Activated gamma-delta T cell treated with anti-CD3 and anti-CD28 coated beads, Interleukin-2, amount 50 U/mL, for 16 hours (primary cell): Measurements from ENCODE around the gene IPO13.

ENCODE experiments used
- DNase-seq: peaks from one replicate; pipeline ENCODE4 v3.0.0-alpha.2; 2020; ENCODE audit warnings: low read depth

The IPO13 gene

DNA sequence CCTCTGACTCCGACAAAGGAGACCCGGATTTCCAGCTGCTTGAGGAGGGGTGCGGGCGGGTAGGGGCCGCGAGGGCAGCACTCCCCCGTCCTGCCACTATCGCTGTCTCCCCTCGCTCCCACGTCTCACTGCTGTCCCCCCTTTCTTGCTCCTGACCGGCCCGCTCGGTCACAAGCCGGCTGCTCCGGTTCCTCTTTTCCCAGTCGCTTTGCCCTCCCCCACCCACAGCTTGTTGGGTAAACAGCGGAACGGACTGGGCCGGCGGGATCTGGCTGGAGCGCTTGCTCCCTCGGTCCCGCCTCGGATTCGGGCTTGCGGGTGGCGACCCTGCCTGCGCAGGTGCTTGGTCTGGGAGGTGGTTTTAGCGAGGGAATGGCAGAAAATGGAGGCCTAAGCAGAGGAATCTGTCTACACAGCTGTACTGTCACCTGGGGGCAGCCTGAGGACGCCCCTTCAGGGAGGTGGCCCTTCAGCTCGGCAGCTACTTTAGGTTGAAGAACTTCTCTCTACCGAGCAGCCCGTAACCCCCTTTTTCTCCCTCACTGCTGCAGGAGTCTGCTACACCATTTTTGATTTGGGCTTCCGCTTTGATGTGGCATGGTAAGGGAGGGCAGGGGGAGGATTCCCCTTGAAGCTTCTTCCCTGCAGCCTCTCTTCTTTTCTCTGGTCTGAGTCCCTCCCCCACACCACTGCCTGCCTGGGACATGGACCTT, 28.7 kb downstream of the IPO13 start:
- DNase-seq: no peak

DNA sequence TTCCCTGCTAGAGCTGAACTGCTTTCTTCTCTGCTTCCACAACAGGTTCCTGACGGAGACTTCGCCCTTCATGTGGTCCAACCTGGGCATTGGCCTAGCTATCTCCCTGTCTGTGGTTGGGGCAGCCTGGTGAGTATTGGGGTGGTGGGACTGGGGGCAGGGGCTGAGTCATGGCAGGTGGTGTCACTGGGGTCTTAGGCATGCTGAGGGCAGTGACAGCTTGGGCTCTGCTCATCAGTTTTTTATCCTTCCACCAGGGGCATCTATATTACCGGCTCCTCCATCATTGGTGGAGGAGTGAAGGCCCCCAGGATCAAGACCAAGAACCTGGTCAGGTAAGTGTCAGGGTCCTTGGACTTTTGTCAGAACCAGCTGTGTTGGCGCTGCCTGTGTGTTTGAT, 29.3 kb downstream of the IPO13 start:
- DNase-seq: no peak

DNA sequence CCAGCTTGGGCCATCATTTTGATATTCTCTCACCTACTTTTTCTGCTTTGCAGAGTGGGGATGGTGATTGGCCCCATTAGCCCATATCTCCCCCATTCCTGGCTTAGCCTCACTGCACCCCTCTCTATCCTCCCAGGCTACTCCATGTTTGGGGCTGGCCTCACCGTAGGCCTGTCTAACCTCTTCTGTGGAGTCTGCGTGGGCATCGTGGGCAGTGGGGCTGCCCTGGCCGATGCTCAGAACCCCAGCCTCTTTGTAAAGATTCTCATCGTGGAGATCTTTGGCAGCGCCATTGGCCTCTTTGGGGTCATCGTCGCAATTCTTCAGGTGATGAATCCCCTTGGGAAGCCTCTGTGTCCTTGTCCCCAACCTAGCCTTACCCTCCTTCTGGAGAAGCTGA, 30.1 kb downstream of the IPO13 start:
- DNase-seq: no peak

DNA sequence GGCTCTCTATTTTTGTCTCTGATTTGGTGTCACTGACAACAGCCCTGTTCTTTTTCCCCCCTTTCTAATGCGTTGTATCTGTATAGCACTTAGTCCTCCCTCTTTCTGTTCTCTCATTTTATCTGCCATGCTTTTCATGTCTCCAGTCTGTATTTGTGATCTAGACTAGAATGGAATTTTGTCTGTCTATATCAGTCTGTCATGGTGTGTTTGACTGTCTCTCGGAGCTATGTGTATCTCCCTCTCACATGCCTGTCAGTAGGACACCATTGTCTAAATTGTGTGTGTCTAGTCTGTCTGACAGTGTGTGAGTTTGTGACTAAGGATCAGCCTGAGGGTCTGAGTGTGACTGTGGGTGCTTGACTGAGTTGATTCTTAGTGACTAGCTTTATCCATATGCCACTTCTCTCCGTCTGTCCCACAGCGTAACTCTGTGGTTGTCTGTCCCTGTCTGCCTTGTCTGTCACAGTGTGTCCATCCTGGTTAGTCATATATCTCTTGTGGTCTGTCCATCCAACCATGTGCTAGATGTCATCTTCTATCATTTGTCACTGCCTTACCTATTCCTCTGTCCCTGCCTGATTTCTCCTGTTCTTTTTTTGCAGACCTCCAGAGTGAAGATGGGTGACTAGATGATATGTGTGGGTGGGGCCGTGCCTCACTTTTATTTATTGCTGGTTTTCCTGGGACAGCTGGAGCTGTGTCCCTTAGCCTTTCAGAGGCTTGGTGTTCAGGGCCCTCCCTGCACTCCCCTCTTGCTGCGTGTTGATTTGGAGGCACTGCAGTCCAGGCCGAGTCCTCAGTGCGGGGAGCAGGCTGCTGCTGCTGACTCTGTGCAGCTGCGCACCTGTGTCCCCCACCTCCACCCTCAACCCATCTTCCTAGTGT, 30.9 kb downstream of the IPO13 start:
- DNase-seq: no peak

DNA sequence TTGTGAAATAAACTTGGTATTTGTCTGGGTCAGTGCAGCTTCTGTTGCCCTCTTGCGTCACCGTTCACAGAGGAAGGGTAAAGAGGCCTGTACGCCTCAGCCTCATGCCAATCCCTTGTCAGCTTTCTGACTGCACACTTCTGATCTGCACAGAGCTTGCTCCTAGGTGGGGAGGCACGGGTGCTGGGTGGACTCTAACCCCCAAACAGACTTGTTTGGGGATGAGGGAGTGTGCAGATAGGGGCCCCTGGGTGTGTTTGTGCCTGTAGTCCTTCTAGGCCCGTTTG, 31.5 kb downstream of the IPO13 start:
- no peak for DNase-seq

DNA sequence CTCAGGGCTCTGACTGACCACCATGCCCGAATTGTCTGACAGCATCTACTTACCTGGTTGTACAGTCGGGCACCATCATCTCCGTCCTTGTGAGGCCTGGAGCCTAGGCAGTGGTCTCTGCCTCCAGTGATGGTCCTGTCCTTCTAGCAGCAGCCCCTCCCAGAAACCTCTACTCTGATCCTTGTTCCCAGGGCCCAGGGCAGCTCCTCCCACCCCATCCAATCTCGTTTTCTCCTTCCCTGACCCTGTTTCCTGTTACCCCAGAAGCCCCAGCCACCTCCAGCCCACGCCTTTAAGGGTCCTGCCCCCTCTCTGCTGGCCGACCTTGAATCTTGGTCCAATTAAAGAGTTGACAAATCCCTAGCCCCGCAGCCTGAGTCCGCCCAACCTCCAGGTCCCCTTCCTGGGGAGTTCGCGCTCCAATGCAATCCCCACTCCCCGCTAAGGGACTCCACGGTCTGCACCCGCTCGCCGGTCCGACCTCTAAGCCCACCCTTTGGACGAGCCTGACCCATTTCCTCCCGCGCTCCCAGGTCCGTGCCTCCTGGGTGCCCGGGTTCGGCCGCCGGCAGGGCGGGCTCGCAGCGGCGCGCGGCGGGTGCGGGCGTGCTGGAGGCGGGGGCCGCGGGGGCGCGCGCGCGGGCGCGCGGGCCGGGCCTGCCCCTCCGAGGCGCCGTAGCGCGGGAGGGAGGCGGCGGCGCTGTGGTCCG, 32.0 kb downstream of the IPO13 start, which contains the start of gene B4GALT2:
Gene B4GALT2, plus strand, starts transcription at position 660 of the 710 bp plus-strand sequence. CDS start 1,951 bp downstream, outside the sequence.
- no peak for DNase-seq

DNA sequence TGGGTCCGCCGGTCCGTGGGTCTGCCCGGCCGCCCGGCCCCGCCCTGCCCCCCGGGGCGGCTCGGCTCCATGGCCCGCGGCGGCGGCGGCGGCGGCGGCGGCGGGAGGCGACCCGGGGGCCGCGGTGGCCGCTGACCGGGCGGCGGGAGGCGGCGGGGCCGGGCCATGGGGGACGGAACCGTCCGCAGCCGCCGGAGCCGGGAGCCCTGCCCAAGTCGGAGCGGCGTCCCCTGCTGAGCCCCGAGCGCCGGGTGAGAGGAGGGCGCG, 32.4 kb downstream of the IPO13 start:
- DNase-seq: no peak

DNA sequence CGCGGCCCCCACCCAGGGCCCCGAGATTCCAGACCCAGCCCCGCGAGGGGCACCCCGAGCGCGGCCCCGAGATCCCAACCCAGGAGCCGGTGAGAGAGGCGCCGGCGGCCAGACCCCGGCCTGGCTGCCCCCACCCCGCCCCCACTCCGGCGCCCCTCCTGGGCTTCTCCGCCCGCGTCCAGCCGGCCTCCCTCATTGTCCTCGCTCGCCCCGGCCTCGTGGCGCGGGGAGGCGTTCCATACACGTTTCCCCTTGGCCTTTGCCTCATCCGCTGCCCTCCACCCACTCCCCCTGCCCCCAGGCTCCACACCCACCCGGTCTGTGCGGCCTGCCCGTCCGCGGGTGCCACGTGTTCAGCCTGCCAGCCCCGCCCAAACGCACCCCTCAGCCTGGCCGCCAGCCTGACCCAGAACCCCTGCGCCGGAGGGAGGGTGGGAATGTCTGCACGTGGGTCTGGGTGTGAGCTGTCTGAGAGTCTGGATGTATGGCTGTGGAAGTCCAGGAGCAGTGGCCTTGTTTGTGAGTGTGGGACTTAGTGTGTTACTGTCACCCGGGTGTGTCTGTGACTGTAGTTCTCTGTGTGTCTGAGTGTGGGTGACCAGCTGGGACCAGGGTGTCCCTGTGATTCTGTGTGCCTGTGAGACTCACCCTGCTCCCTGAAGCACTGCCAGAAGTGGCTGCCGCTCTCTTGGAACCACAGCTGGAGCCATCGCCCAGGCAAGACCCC, 32.9 kb downstream of the IPO13 start:
- DNase-seq: no peak

DNA sequence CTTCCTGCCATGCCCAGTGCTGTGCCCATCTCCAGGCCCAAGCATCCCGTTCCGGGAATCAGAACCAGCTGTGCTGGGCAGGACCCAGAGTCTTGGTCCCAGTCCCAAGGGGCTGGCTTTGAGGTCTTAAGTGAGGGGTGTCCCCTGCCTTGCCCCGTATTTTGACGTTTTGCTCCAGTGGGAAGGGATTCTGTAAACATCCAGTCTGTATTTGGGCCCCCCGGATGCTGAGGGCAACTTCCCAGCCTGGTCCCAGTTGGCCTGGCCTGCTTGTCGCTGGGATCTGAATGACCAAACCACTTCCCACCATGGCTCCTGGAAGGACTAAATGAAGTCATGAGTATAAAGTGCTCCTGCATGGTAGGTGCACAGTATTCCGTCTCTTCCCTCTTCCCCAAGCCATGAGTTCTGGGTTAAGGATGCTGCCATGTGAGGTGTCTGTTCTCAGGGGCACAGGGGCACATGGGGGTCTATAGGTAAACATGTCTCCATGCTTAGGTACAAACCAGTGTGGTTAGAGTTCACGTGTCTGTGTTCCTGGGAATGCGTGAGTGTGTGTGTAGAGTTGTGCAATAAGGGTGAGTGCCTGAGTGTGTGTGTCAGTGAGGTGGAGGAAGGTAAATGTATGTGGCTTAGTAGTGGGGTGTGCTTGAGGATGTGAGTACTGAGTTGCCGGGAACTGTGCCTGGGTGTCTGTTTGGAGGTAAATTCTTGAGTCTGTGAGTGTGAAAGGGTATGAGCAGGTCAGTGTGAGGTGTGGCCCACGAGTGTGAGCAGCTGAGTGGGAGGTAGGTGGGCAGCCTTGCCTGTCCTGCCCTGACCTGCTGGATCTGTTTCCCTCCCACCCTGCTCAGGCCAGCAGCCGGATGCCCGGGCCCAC, 33.7 kb downstream of the IPO13 start:
- DNase-seq: no peak

DNA sequence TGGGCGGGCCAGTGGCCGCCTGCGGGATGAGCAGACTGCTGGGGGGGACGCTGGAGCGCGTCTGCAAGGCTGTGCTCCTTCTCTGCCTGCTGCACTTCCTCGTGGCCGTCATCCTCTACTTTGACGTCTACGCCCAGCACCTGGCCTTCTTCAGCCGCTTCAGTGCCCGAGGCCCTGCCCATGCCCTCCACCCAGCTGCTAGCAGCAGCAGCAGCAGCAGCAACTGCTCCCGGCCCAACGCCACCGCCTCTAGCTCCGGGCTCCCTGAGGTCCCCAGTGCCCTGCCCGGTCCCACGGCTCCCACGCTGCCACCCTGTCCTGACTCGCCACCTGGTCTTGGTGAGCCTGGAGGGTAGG, 34.4 kb downstream of the IPO13 start:
- DNase-seq: no peak

DNA sequence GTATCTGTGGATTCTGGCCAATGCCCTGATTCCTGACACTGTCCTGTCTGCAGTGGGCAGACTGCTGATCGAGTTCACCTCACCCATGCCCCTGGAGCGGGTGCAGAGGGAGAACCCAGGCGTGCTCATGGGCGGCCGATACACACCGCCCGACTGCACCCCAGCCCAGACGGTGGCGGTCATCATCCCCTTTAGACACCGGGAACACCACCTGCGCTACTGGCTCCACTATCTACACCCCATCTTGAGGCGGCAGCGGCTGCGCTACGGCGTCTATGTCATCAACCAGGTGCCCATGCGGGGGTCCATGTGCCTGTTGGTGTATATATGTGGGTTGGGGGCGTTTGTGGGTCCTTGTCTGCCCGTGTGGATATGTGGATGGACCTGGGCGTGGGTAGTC, 34.9 kb downstream of the IPO13 start:
- DNase-seq: no peak

DNA sequence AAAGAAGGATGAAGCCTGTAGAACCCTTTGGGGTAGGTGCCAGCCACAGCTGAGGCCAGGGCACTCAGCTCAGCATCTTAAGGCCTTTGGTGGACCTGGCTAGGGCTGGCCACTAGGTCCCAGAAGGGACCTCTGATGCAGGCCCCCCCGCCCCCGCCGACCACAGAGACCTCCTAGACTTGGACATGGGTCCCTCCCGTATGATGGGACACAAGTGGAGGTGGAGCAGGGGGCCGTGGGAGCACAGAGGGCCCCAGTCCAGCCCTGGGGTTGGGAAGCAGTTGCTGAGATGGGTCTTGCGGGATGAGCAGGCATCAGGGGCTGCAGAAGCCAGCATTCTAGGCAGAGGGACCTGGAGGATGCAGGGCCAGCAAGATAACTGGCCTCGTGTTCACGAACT, 35.5 kb downstream of the IPO13 start:
- DNase-seq: no peak

DNA sequence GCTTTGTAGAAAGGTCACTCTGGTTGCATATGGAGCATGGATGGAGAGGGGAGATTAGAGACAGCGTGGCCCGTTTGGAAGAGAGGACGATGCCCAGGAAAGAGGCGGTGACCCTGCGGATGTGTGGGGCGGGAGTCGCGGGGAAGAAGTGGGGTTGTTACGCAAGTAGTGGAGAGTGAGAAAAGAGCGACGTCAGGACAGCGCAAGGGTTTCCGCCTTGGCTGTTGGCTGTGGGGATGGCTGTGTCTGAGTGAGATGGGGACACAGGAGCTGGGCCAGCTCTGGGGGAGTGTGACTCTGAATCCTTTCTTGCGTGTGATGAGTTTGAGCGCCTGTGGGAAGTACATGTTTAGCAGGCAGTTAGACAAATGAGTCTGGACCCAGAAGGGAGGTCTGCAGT, 36.1 kb downstream of the IPO13 start:
- no peak for DNase-seq

DNA sequence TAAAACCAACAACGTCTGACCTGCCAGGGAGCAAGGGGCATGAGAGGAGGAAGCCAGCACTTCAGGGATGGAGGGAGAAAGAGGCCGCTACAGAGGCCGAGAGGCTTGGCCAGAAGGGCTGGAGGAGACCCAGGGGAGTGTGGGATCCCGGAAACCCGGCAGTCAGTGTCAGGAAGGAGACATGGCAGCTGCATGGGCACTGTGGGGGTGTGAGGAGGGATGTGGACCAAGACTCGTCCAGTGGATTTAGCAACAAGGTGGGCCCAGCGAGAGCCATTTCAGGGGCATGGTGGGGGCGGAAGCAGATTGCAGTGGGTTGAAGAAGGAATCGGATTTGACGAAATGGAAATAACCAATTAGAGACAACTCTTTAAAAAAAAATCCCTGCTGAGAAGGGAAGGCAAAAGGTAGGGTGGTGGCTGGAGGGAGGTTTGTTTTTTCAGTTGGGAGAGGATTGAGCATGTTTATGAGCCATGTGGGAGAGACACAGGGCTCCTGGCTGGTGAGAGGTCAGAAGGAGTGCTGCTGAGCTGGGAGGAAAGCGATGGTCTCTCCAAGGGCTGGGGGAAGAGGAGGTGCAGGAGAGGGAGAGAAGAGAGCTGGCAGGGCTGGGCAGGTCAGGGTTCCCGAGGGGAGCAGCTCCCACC, 36.6 kb downstream of the IPO13 start:
- no peak for DNase-seq

DNA sequence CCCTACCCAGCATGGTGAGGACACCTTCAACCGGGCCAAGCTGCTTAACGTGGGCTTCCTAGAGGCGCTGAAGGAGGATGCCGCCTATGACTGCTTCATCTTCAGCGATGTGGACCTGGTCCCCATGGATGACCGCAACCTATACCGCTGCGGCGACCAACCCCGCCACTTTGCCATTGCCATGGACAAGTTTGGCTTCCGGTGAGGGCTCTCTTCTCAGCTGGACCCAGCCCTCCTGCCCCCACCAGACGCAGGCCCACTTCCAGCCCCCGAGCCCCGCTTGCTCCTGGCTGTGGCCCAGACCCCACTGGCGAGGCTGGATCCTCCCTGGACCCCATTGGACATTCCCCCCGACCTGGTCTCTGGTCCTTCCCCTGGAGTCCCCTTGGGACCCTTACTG, 38.1 kb downstream of the IPO13 start:
- no peak for DNase-seq

DNA sequence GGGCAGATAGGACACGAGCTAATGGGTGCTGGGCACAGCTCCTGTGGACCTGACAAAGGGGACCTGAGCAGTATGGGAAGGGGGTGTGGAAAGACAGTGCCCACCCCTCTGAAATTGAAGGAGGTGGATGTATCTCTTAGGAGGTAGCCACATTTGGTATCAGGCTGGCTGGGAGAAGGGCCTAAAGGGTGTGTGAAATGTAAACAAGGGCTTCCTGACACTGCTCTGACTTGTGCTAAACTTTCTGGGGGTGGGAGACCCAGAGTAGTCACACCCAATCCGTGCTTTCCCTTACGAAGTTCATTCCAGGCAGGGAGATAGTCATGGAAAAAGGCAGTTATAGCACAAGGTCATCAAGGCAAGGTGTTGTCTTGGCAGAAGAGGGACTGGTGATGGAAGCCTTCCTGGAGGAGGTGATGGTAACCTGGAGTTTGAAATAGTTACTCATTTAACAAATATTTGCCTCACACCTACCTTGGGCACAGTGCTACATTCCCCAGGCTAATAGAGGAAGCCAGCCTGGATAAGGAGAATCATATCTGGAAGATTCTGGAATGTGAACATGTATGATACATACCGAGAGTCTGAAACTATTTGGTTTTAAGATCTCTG, 39.3 kb downstream of the IPO13 start:
- no peak for DNase-seq

DNA sequence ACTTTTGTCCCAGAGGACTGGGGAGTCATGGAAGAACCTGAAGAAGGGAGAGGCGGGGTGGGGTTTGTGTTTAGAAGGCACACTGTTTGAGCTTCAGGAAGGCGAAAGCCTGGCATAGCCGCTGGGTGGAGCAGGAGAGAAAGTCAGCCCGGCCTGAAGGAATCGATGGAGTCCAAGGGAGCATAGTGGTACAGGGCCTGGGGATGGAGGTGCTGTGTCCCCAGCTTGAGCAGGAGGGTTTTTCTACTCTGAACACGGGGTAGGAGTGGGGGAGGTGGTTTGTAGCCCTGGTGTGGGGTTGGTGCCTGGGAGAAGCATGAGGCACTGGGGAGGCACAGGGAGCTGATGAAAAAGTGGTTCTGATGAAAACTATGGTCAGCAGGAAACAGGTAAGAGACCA, 40.0 kb downstream of the IPO13 start:
- DNase-seq: no peak

DNA sequence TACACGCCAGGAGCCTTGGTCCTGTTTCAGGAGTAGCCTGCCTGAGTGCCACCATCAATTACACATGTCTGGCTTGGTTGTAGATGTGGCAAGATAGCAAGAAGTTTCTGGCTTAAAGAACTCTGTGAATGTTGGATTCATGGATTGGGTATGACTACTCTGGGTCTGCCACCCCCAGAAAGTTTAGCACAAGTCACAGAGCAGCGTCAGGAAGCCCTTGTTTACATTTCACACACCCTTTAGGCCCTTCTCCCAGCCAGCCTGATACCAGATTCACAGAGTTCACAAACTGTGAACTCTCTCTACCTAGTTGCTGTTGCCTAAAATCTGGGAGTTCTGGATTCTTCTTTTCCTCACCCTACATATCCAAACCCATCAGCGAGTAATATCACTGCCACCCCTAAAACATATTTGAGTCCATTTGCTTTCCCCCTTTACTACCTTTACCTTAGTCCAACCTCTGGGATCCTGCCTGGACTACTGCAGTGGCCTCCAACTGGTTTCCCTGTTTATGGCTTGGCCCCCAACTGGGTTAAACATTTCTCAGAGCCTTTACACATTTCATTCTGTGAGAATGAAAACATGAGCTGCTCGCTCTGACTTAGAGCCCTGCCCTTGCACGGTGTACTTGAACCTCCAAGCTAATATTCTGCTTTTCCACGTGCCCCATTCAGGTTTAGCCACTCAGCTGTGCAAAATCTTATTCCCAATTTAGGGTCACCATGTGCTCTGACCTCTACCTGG, 40.6 kb downstream of the IPO13 start:
- no peak for DNase-seq

DNA sequence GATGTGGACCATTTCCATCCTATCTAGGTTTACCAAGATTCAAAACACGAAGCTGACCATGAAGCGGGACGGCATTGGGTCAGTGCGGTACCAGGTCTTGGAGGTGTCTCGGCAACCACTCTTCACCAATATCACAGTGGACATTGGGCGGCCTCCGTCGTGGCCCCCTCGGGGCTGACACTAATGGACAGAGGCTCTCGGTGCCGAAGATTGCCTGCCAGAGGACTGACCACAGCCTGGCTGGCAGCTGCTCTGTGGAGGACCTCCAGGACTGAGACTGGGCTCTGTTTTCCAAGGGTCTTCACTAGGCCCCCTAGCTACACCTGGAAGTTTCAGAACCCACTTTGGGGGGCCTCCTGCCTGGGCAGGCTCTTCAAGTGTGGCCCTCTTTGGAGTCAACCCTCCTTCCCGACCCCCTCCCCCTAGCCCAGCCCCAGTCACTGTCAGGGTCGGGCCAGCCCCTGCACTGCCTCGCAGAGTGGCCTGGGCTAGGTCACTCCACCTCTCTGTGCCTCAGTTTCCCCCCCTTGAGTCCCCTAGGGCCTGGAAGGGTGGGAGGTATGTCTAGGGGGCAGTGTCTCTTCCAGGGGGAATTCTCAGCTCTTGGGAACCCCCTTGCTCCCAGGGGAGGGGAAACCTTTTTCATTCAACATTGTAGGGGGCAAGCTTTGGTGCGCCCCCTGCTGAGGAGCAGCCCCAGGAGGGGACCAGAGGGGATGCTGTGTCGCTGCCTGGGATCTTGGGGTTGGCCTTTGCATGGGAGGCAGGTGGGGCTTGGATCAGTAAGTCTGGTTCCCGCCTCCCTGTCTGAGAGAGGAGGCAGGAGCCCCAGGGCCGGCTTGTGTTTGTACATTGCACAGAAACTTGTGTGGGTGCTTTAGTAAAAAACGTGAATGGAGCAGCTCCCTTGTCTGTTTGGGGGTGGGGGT, 43.8 kb downstream of the IPO13 start:
- no peak for DNase-seq
